DOHH2 (cell line): ENCODE measurements around the gene MPRIP.

Experiments
- H3F3A ChIP-seq: fragments of 200-600 bp; sonication (generic), shearing (Covaris generic); 2 replicates; pipeline ENCODE4 v1.6.0; 2016; ENCODE audit warnings: antibody characterized with exemption, mild to moderate bottlenecking; ENCODE audit not compliant: control insufficient read depth, insufficient read depth
- H3K27ac ChIP-seq: fragments of 200-600 bp; sonication (generic); 2 replicates; pipeline ENCODE4 v1.5.1; 2014; ENCODE audit warnings: low read depth, mild to moderate bottlenecking, low read length, moderate library complexity
- H3K27me3 ChIP-seq: fragments of 200-600 bp; sonication (generic); 2 replicates; pipeline ENCODE4 v1.6.1; 2014; ENCODE audit warnings: mild to moderate bottlenecking, low read length, mixed read lengths; ENCODE audit not compliant: control insufficient read depth
- H3K36me3 ChIP-seq: fragments of 200-600 bp; sonication (generic); 2 replicates; pipeline ENCODE4 v1.6.1; 2014; ENCODE audit warnings: mild to moderate bottlenecking, low read length, moderate library complexity, mixed read lengths; ENCODE audit not compliant: control insufficient read depth
- H3K4me1 ChIP-seq: fragments of 200-600 bp; sonication (generic); 2 replicates; pipeline ENCODE4 v1.6.1; 2014; ENCODE audit warnings: mild to moderate bottlenecking, low read length, mixed read lengths; ENCODE audit not compliant: control insufficient read depth
- H3K4me2 ChIP-seq: fragments of 200-600 bp; sonication (generic); 2 replicates; pipeline ENCODE4 v1.6.0; 2014; ENCODE audit warnings: mild to moderate bottlenecking, low read length, moderate library complexity
- H3K4me3 ChIP-seq: fragments of 200-600 bp; sonication (generic); 2 replicates; pipeline ENCODE4 v1.5.1; 2014; ENCODE audit warnings: mild to moderate bottlenecking, low read length, mixed read lengths
- H3K79me2 ChIP-seq: fragments of 200-600 bp; sonication (generic); 2 replicates; pipeline ENCODE4 v1.6.1; 2014; ENCODE audit warnings: mild to moderate bottlenecking, low read length, mixed read lengths; ENCODE audit not compliant: control insufficient read depth
- H3K9me2 ChIP-seq: fragments of 200-600 bp; sonication (generic); replicated peaks from 2 replicates; pipeline ENCODE4 v1.6.1; 2014; ENCODE audit warnings: mild to moderate bottlenecking, low read length, mixed read lengths; ENCODE audit not compliant: control insufficient read depth
- H3K9me3 ChIP-seq: fragments of 200-600 bp; sonication (generic); 2 replicates; pipeline ENCODE4 v1.6.1; 2014; ENCODE audit warnings: antibody characterized with exemption, low read length, mixed read lengths; ENCODE audit not compliant: control insufficient read depth, insufficient read depth
- H4K20me1 ChIP-seq: fragments of 200-600 bp; sonication (generic); 2 replicates; pipeline ENCODE4 v1.6.0; 2014; ENCODE audit warnings: low read depth, mild to moderate bottlenecking, antibody characterized with exemption, low read length, moderate library complexity; ENCODE audit not compliant: control insufficient read depth, insufficient read depth
- EZH2phosphoT487 ChIP-seq: fragments of 200-600 bp; sonication (generic); IDR thresholded peaks from 2 replicates; pipeline ENCODE4 v1.6.1; 2017; ENCODE audit warnings: borderline replicate concordance, mild to moderate bottlenecking, antibody characterized with exemption, low read length, moderate library complexity, mixed read lengths
- TF ChIP-seq, protein P1 (sequence below): fragments of 200-600 bp; sonication (generic); IDR thresholded peaks from one replicate; pipeline ENCODE4 v1.5.1; 2014; ENCODE audit warnings: antibody characterized with exemption, mild to moderate bottlenecking, low read depth, low read length; ENCODE audit not compliant: poor library complexity, severe bottlenecking

MPRIP gene

DNA sequence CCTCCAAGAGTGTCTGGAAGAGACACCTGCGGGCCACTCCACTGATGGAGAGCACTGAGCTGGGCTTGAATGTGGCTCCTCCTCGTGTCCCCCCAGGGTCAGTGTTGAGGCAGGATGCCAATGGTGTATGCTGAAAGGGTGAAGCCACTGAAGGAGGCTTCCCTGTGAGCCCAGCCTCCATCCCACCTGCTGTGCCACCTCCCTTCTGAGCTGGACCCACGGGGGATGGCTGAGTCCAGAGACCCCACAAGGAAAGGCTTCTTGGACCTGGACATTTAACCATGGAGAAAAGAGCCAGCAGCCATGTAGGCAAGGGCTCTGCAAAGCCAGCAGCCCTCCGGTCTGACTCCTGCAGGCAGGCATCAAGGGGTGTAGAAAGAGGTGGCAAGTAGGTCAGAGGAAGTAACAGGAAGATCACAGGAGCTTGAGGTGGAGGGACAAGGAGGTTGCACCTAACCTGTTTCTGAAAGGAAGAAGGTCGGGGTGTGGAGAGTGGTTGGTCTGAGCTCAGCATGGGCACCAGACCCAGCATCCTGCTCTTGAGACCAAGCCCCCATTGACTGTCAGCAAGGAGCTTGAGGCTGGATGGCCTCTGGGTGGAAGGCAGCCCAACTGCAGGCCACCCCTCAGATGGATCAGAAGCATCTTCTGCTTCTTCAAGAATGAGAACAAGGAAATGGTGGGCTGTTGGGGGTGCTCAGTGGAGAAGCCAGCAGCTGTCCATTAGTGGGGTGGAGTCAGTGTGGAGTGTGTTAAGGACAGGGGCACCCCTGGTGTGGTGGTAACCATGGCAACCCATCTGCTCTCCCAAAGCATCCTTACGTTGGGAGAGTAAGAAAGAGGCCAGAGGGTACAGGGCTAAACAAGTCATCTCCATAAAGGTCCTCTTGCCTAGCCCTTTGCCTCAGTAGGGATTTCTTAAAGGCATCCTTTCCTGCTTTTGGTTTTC is 83.2 kb downstream of the MPRIP start:
- Histone ChIP-seq H3K27me3 (no peaks in the 10 kb centered on the region), H3K4me3 (no peak overlapping the region), H3K4me1 (peaks cover 26% of the 10 kb centered on the region), H3K9me2 (no peaks in the 10 kb centered on the region), H3K9me3 (no peaks in the 10 kb centered on the region), H3K36me3 (peaks cover 5% of the 10 kb centered on the region; the same call in 1 of the 2 replicates), H3K27ac (no peak overlapping the region), H3F3A (no peaks in the 10 kb centered on the region), H3K79me2 (peaks cover 35% of the 10 kb centered on the region), H4K20me1 (0 out of 2 replicates have a peak, but pooled peaks cover 3% of the 10 kb centered on the region), H3K4me2 (no peak overlapping the region)
- TF ChIP-seq, protein P1, sequence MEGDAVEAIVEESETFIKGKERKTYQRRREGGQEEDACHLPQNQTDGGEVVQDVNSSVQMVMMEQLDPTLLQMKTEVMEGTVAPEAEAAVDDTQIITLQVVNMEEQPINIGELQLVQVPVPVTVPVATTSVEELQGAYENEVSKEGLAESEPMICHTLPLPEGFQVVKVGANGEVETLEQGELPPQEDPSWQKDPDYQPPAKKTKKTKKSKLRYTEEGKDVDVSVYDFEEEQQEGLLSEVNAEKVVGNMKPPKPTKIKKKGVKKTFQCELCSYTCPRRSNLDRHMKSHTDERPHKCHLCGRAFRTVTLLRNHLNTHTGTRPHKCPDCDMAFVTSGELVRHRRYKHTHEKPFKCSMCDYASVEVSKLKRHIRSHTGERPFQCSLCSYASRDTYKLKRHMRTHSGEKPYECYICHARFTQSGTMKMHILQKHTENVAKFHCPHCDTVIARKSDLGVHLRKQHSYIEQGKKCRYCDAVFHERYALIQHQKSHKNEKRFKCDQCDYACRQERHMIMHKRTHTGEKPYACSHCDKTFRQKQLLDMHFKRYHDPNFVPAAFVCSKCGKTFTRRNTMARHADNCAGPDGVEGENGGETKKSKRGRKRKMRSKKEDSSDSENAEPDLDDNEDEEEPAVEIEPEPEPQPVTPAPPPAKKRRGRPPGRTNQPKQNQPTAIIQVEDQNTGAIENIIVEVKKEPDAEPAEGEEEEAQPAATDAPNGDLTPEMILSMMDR = no peak
- no peak for TF ChIP-seq EZH2phosphoT487

DNA sequence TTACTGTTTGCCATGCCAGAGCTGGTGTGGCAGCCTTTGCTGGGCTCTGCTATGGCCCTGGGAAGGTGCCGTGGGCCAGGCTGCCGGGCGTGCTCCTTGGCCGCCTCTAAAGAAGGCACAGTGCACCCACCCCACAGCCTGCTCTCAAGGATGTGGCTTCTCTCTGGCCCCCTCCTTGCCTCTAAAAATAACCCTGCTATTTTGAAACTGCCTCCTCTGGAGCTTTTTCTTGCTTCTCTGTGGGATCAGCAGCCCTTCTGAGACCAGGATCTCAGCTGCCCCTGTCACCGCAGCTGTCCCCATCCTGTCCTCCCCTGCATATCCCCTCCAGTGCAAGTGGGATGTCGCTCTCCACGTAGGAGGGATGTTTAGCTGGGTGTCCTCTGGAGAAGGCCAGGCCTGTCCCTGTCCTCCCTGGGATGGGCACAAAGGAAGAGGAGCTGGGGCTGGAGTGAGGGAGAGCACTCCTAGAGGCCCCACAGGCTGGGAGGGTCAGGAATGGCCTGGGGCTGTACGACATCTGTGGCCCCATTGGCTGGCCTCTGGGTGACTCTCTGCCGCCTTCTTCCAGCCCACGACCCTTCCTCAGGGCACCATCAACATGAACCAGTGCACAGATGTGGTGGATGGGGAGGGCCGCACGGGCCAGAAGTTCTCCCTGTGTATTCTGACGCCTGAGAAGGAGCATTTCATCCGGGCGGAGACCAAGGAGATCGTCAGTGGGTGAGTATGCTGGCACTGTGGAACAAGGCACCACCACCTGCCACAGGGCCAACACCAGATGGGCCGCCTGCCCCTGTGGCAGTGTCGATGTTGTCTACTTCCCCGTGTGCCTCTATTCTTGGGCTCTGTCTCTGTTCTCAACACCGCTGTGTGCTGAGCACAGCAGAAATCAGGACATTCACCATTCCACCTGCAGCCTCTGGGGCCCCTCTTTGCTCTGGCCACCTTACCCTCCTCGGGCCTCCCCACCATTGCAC is 84.2 kb downstream of the MPRIP start:
- no peak for TF ChIP-seq EZH2phosphoT487
- TF ChIP-seq, protein P1 = no peak
- H4K20me1 ChIP-seq = 0 out of 2 replicates have a peak, but pooled peaks cover 3% of the 10 kb centered on the region
- H3K36me3 ChIP-seq = peaks cover 11% of the 10 kb centered on the region; the same call in 1 of the 2 replicates
- no peak overlapping the region for H3K4me2 ChIP-seq
- no peak overlapping the region for H3K27ac ChIP-seq
- H3K27me3 ChIP-seq = no peaks in the 10 kb centered on the region
- peaks cover 24% of the 10 kb centered on the region for H3K79me2 ChIP-seq
- H3K9me3 ChIP-seq = no peaks in the 10 kb centered on the region
- peaks cover 26% of the 10 kb centered on the region for H3K4me1 ChIP-seq
- H3F3A ChIP-seq = no peaks in the 10 kb centered on the region
- no peak overlapping the region for H3K4me3 ChIP-seq
- no peaks in the 10 kb centered on the region for H3K9me2 ChIP-seq

DNA sequence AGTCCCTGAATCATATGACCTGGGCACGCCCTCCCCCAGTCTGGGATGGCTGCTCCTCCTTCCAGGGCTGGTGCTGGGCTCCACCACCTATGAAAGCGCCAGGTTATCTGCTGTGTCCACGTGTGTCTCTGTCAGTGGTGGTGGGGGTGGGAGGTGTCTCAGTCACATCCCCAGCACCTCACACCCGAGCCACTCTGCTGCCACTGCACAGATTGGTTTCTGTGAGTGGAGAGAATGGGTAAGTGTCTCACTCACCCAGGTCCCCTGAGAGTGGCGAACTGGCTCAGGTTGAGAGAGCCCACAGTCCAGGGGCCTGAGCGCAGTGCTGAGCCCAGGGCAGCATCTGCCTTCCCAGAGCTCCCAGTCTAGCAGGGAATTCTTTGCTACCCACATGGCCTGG is 84.9 kb downstream of the MPRIP start:
- TF ChIP-seq, protein P1 = no peak
- TF ChIP-seq EZH2phosphoT487 = no peak
- peaks cover 18% of the 10 kb centered on the region for H3K79me2 ChIP-seq
- no peaks in the 10 kb centered on the region for H3K27me3 ChIP-seq
- H3K4me3 ChIP-seq = no peak overlapping the region
- 0 out of 2 replicates have a peak, but pooled peaks cover 3% of the 10 kb centered on the region for H4K20me1 ChIP-seq
- no peaks in the 10 kb centered on the region for H3K9me2 ChIP-seq
- no peak overlapping the region for H3K4me2 ChIP-seq
- peaks cover 16% of the 10 kb centered on the region; the same call in 1 of the 2 replicates for H3K36me3 ChIP-seq
- H3F3A ChIP-seq = no peaks in the 10 kb centered on the region
- H3K4me1 ChIP-seq = peaks cover 26% of the 10 kb centered on the region
- no peak overlapping the region for H3K27ac ChIP-seq
- H3K9me3 ChIP-seq = no peaks in the 10 kb centered on the region
